Bronchial epithelial cell (primary cell): ENCODE measurements around the gene UGP2. TPM values are rescaled to one million over a fixed set of nuclear protein-coding genes. Genes with fewer than 3 reads are reported as not detected.

ENCODE experiments used
- DNase-seq: peaks from one replicate; pipeline ENCODE4 v3.0.0-alpha.2; 2010; ENCODE audit warnings: low read depth
- FAIRE-seq: peaks from 2 replicates; lab custom pipeline; 2011; peaks lifted over from hg19 to GRCh38; lab: Jason Lieb, UNC
- H3K27me3 ChIP-seq: 2 replicates; pipeline ENCODE4 v1.5.1; 2011; ENCODE audit warnings: low read length; ENCODE audit not compliant: control insufficient read depth, insufficient read depth
- H3K36me3 ChIP-seq: 2 replicates; pipeline ENCODE4 v1.5.1; 2011; ENCODE audit warnings: low read length; ENCODE audit not compliant: control insufficient read depth, insufficient read depth
- H3K4me3 ChIP-seq: 2 replicates; pipeline ENCODE4 v1.5.1; 2011; ENCODE audit warnings: mild to moderate bottlenecking, low read depth, low read length, control low read depth
- CTCF ChIP-seq: IDR thresholded peaks from 2 replicates; pipeline ENCODE4 v1.5.1; 2011; ENCODE audit warnings: mild to moderate bottlenecking, moderate library complexity, low read length, control low read depth, inconsistent platforms; ENCODE audit not compliant: insufficient read depth, severe bottlenecking
- total RNA-seq: library from RNA; depleted of rRNA; stranded (reverse); fragments of >200 nt; gene quantifications from 2 replicates; pipeline ENCODE4 v1.2.1, GENCODE V29; 2014

The UGP2 gene
- total RNA-seq, 1 donor from 2014 or later: 127 TPM

- H3K36me3 ChIP-seq: peaks cover 7% of the 10 kb centered on the region
These were observed 38.9 kb downstream of the UGP2 start for GRCh38 chr2:63880625-63881024.

GRCh38 chr2:63881205-63881604 lies 39.5 kb downstream of the UGP2 start:
- Histone ChIP-seq H3K36me3 (peaks cover 8% of the 10 kb centered on the region), H3K4me3 (no peak overlapping the region), H3K27me3 (no peaks in the 10 kb centered on the region)
- no peak for TF ChIP-seq CTCF
- FAIRE-seq: no peak
- no peak for DNase-seq

More at GRCh38 chr2:63880625-63881024, 38.9 kb downstream of the UGP2 start:
- H3K27me3 ChIP-seq: no peaks in the 10 kb centered on the region
- TF ChIP-seq CTCF: no peak
- DNase-seq: no peak
- no peak for FAIRE-seq
- no peak overlapping the region for H3K4me3 ChIP-seq

GRCh38 chr2:63882395-63883105 lies 40.9 kb downstream of the UGP2 start:
- Histone ChIP-seq H3K27me3 (no peaks in the 10 kb centered on the region), H3K4me3 (no peak overlapping the region), H3K36me3 (peaks cover 13% of the 10 kb centered on the region)
- no peak for TF ChIP-seq CTCF
- no peak for DNase-seq
- FAIRE-seq: no peak

- FAIRE-seq: no peak
These were observed 44.7 kb downstream of the UGP2 start for GRCh38 chr2:63886445-63886844.

GRCh38 chr2:63888053-63888452 lies 46.4 kb downstream of the UGP2 start:
- Histone ChIP-seq H3K36me3 (peaks cover 13% of the 10 kb centered on the region), H3K4me3 (no peak overlapping the region), H3K27me3 (no peaks in the 10 kb centered on the region)
- no peak for TF ChIP-seq CTCF
- DNase-seq: no peak
- no peak for FAIRE-seq

More at GRCh38 chr2:63886445-63886844, 44.7 kb downstream of the UGP2 start:
- no peak for TF ChIP-seq CTCF
- H3K4me3 ChIP-seq: no peak overlapping the region
- peaks cover 13% of the 10 kb centered on the region for H3K36me3 ChIP-seq
- H3K27me3 ChIP-seq: no peaks in the 10 kb centered on the region
- no peak for DNase-seq
